Measurements from ENCODE around the gene TENM3.

The TENM3 gene

DNA sequence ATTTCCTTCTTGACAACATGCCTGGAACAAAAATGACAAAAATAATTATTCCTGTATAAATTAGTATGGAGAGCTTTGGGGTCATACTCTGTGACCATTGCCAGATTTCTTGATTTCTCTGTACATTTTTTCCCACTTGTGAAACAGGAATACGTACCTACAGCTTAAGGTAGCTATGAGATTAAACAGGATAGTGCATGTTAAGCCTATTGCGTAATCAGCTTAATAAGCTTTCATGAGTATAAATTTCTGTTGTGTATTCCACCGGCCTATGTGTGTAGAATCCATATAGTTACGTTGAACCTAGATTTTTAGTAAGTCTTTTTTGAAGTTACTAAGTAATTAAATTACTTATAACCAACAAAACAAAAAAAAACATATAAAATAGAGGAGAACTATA is 339.0 kb downstream of the TENM3 start:
- no peak for DNase-seq

DNA sequence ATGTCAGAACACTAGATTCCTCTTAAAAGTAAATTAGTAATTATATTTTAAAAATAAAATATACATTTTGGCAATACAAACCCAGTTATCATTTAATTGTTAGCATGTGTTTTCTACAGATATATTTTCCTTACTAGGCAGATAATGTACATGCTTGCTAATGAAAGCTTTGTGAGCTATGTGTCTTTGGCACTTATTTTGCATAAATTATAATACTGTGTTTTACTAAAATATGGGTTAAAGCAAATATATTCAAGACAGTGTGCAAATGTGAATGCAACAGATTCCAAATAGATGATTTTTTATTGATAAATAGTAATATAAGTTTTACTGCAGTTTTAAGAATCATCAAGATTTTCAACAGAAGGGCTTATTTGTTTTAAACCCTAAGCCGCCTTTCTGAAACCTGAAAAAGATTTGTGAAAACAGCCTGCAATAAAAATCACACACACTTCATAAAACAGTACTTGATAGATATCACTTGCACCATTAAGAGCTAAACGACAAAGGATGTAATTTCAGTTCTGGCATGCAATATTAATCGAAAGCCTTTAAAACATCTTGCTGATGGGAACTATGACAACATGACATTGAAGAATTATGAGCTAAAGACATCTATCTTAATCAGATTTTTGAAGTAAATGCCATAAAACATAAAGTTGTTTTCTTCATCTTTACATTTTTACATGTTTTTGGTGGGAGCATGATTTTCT is 340.7 kb downstream of the TENM3 start:
- DNase-seq, result no peak

DNA sequence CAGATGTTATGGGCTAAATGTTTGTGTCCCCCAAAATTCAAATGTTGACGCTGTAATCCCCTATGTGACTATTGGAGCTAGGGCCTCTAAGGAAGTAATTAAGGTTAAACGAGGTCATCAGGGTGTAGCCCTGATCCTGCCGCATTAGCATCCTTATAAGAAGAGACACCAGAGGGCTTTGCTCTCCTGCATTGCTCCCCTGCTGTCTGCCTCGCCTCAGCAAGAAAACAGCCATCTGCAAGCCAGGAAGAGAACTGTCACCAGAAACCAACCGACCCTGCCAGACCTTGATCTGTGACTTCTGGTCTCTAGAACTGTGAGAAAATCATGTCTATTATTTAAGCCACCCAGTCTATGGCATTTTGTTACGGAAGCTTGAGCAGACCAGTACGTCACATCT is 342.1 kb downstream of the TENM3 start:
- DNase-seq, result no peak

DNA sequence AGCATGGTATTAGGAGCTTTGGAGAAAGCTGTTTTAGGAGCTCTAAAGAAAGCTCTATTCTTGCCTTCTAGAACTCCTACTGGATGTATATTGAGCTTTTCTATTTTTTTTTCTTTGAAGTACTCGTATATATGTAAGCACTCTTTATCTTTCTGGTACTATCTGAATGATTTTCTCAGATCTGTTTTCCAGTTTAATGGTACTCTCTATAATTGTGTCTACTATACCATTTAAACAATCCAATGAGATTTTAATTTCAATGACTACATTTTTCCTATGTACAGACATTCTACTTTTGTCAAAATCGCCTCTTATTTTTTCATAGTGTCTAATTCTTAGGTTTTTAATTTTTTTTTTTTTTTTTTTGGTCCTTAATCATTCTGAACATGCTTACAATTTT is 345.9 kb downstream of the TENM3 start:
- no peak for DNase-seq

DNA sequence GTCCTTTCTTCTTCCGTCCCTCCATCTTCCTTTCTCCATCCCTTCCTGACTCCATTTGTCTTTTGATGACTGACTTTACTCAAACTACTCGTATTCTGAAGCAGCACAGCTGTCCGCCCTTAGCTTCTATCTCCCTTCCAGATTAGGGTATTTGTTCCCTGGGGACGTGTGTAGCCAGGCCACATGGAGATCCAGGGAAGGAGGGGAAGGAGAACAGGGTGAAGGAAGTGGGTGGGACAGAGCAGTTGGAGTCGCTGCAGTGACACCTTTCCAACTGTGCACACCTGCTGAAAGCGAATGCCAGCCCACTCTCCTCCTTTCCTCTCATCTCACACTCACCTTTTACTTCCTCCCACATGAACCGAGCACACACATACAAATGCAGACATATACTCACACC is 350.2 kb downstream of the TENM3 start:
- DNase-seq, result no peak

DNA sequence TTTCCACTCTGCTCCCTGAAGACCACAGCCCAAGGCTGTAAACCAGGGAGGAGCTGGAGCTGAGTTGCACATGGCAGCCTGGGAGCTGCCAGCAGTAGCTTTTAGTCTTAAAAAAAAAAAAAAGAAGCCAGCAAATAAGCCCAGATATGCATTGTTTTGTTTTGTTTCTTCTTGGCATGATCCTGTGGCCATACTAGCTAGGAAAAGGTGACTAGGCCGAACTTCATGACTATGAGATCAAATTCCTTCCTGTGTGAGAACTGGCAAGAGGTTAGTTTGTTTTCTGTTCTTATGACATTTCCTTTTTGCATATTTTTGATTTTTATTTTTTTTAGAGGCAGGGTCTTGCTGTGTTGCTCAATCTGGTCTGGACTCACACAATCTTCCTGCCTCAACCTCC is 350.7 kb downstream of the TENM3 start:
- no peak for DNase-seq

DNA sequence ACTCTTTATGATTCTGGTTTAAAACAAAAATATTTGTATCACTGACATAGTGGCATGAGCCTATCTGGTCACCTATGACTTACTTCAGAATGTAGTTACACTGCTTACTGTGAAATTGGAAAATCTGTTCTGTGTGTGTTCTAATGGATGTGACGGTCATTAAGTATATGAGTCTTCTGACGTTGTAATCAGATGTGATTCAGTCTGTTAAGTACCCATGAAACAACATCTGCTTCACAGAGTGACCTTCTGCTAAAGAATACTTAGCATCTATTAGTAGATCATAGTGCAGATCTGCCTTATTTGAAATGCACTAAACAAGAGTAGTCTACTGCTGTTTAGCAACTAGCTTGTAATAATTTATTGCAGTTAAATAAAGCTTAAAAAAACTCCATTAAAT is 356.9 kb downstream of the TENM3 start:
- DNase-seq, result no peak

DNA sequence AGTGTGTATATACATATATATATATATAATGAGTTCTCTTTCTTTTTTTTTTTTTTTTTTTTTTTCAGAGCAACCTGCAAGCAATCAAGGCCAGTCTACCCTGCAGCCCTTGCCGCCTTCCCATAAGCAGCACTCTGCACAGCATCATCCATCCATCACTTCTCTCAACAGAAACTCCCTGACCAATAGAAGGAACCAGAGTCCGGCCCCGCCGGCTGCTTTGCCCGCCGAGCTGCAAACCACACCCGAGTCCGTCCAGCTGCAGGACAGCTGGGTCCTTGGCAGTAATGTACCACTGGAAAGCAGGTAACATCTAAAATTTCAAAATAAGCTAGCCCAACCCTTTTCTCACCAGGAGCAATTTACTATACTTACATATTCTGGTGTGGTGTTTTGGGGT is 357.7 kb downstream of the TENM3 start:
- no peak for DNase-seq

DNA sequence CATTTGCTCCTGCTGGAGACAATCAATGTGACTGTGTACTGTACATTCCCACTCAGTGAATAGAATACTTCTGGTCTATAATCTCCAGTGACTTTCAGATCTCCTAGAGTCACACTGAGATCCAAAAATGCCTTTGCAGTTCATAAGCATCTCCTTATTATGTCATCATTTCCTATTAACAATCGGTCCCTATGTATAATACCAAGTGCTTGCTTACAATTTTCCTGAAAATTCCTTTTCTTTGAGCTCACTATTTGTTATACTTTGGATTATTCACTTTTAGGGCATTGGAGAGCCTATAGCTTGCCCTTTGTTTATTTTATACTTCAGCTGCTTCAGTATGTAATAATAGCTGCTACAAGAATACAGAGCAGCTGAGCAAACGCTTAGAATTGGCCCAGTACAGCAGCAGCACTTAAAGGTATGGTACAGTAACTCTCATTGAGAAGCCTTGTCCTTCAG is 361.0 kb downstream of the TENM3 start:
- DNase-seq, result no peak

DNA sequence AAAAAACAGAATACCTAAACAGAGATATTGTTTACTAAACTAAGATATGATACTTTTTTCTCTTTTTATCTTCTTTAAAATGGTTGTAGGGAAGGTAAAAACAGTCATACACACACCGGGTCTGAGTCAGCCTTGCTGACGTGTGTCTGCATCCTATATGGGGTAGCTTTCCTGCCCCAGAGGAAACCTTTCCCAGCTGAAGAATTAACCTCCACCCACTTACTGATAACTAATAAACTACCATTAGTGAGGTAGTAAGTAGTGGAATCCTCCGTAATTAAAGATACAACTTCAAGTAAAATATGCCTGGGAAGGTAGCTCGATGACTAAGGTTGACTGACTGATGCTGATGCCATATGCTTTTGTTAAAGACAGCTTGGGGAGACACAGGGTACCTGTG is 361.8 kb downstream of the TENM3 start:
- DNase-seq, result no peak

DNA sequence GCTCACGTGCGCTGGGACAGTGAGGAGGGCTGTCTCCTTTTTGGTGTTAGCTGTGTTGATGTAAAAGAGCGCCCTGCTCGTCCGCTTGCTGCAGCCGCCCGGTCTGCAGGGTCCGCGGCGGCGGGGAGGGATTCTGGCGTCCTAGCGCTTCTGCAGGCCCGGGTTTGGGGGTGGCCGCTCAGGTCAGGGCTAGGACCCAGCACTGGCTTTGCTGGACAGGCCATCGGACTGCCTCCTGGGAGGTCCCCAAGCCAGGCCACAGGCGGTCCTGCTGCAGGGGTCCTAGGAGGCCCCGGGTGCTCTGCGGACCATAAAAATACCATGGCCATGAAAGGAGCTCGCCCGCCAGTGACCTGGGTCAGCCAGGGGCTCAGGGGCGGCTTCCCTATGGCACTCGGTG is 365.3 kb downstream of the TENM3 start:
- no peak for DNase-seq

DNA sequence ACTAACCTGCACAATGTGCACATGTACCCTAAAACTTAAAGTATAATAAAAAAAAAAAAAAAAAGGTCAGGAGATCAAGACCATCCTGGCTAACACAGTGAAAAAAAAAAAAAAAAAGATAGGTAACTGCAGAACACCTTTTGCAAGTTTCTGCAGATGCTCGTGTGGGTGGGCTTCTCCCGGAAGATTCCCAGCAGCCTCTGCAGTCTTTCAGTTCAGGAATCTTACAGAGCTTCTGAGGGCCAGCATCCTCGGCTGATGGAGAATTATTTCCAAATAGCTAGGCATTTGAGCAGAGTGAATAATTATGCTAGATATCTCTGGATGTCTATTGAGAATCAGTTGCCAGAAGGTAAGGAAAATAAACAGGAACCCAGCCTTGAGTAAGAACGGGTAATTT is 373.3 kb downstream of the TENM3 start:
- no peak for DNase-seq

DNA sequence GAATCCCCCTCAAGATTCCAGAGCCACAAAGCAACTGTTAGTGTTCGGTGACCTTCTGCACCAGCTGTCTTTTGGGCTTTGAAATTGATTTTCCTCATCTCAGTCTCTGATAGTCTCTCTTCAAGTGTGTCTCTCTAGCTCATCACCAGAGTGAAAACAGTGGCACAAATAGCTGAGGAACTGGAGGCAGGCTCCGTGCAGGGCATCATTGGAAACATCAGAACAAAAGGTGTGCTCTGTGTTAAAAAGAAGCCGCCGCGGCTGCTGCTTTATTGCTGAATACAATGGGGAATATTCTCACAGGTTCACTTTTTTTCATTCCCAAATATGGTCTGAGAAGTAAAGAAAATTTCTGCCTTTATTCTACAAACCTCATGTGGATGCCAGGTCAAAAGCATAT is 376.5 kb downstream of the TENM3 start:
- DNase-seq, result no peak

DNA sequence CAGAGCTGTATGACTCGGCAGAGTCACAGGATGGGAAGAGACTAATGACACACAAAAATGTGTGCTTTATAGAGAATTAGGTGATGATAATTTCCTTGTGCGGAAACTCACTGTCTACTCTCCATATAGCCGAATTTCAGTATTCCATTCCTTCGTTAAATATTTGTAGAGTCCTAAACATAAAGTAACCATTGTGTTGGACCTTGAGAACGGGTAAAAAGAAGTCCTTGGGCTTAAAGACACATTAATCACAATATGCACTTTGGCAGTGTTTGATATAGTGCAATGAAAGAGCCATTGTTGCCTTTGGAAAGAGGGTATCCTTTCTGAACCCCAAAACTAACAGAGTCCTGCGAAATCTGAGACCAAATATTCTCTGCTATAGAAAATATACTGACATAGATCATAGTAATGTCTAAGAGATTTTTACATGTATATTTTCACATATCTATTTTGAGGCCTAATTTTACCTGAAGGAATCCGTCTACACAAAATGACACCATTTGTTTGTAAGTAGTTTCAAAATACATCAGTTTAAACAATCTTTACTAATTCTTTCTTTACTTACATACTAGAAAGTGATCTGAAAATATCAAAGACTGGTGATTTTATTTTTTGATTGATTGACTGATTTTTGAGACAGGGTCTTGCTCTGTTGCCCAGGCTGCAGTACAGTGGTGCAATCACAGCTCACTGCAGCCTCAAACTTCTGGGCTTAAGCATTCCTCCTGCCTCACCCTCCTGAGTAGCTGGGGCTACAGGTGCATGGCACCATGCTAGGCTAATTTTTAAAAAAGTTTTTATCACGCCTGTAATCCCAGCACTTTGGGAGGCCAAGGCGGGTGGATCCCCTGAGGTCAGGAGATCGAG is 377.1 kb downstream of the TENM3 start:
- DNase-seq, result no peak

DNA sequence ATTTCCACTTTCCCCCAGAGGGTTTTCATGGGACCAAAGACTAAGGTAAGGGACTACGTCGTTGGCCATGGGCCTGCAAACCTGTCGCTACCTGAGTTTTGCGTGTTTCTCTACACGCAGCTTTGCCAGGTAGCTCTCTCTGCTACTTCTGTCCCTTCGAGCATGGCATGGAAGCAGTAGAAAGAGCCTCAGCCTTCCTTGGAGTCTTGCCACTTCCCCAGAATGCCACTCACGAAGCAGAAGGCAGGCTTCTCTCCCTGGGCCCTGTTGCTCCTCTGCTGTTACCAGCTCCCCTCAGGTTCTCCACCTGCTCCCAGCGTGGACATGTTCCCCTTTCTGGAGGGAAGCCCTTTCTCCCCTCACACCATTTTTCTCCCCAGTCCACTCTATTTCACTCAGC is 381.1 kb downstream of the TENM3 start:
- no peak for DNase-seq

DNA sequence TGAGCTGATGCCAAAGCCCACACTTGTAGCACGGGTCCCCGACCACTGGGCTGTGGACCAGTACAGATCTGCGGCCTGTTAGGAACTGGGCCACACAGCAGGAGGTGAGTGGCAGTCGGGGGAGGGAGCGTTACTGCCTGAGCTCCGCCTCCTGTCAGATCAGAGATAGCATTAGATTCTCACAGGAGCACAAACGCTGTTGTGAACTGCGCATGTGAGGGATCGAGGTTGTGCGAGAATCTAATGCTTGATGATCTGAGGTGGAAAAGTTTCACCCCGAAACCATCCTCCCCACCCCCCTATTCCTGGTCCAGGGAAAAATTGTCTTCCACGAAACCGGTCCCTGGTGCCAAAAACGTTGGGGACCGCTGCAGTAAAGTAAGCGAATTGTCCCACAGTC is 382.0 kb downstream of the TENM3 start:
- no peak for DNase-seq

DNA sequence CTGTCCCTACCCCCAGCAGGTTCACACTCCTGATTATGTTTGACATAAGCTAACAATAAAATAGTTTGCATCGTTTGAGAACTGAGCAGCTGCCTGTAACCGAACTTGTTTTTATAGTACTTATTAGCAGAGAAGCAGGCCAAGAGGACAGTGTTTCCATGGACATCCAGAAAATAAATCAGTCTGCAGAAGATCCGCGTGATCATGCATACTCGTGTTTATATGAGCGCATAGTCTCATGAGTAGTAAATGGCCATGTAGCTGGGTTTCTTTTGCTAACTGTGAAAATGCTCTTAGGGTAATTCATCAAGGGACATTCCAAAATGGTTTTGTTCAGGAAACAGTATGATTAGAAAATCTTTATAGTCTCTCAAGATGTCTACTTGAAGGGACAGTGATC is 384.8 kb downstream of the TENM3 start:
- DNase-seq, result no peak

DNA sequence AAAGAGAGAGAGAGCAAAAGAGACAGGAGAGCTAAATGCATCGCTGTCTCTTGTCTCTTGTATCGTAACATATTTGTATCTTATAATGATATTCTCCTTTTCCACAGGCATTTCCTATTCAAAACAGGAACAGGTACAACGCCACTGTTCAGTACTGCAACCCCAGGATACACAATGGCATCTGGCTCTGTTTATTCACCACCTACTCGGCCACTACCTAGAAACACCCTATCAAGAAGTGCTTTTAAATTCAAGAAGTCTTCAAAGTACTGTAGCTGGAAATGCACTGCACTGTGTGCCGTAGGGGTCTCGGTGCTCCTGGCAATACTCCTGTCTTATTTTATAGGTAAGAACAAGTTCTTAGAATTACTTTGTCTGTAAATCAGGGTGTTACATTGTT is 385.3 kb downstream of the TENM3 start:
- DNase-seq, result no peak

DNA sequence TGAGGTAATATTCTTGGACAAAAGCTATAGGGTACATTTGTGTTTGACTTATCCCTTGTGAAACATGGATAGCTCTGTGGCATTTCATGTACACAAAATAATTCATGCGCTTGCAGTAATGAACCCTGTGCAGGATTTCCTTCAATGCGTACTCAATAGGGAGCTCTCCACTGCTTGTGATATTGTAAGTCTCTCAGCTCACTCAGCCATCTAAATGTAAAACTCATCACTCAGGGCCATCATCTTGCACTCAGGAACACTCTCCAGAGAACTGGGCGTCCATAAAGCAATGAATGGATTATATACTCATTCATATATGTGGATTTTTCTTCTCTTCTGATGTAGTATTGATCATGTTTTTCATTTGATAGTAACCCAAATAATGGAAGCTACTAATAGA is 385.9 kb downstream of the TENM3 start:
- no peak for DNase-seq

DNA sequence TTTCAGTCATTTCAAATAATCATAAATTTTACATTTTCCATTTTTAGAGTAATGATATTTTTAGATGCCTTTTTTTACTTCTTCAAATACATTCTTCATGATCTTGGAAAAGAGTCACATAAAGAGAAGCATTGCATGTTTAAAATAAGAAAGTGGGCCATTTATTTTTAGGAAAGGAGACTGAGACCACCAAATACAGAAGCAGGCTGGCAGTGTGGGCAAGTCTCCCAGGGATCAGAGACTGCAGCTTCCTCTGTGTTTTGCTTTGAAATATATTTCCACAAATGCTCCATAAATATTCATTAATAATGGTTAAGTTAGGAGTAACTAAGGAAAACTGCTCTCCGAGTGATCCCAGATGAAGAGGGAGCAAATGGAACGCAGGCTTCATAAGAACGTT is 397.3 kb downstream of the TENM3 start:
- DNase-seq, result no peak

DNA sequence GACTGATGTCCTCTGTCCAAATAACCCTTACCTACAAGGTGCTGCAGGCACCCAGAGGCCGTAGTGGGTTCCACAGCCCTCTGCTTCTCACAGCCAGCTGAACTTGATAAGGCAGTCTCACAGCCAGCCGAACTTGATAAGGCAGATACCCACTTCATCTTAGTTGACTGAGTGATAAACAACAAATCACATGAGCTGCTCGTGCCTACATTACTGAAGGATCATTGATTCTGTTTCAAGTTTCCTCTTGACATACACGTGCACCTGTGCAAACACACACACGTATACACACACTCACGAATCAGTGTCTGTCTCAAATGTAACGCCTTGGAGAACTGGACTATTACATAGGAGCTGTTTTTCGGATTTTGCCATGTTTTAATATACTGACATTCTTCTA is 397.7 kb downstream of the TENM3 start:
- no peak for DNase-seq

DNA sequence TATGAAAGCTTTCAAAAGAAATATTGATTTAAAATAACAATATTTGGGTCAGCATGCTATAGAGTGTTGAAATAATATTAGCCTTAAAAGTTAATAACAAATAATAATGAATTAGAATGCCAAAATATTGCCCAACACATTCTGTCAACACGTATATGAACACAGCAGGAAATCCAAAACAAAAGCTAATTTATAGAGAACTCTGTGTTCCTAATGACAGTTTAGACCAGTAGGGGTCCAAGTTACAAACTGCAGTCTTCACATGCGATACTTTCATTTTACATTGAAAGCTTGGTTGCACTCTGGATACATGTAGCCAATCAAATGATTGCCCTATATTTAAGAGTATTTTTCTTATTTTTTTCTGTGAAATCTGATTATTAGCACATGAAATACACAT is 399.6 kb downstream of the TENM3 start:
- no peak for DNase-seq

DNA sequence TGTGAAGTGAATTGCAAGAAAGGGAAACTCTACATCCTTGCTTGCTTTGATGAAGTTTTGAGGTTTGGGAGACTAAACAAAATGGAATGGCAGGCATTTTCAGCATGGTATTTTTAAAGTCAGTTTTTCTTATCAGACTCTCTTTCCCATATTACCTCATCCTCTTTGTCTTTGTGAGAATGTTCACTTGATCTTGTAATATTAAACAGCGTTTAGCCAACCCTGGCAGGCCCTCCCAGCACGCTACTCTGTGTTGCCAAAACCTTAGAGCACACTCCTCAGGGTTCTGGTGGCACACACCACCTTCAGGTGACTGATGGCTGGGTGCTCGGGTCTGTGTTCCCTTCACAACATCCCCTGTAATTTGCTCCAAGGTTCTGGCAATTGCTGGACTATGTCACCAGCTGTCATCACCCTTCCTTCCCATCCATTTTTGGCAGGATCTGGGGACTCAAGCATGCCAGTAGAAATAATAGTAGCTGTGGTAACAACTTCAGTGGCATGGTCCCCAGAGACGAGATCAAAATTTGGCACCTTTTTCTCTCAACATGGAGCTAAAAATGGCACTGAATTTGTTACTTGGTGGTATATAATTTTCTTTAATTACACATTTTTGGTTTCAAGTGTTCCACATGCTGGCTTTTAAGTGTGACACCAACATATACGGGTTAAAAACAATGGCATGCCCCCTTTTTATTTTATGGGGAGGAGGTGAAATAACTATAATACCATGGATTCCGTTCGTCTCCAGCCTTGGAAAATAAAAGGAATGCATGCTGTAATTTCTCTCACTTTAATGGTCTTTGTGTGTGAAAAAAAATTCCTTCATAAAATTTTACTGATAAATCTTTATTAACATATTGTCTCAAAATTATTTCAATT is 400.8 kb downstream of the TENM3 start:
- no peak for DNase-seq

DNA sequence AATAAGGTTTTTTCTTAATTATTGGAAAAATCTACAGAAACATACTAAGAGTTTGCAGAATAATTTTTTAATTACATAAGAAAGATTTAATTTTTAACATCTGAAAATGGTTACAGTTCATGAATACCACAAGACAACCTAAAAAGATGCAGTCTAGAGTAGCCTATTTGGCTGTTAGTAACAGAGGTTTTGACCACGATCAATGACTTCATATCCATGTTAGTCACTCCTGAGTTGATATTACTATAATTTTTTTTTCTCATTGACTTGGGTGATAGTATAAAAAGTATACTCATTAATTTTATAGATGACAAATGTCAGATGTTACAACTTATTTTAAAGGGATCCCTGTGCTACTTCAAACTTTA is 401.5 kb downstream of the TENM3 start:
- DNase-seq, result no peak

Data from suppressor macrophage treated with lipopolysaccharide for 4 hours (primary cell).